Prostate gland (tissue), 2 donors: ENCODE results near the gene SEMA6B.

ENCODE experiments used
- CTCF ChIP-seq, 4 experiments: fragments of 200-600 bp in 2 of 4; fragments of 450-650 bp in 2 of 4; sonication (generic) in 2 of 4; IDR thresholded peaks; 1 replicate in 3 of 4; 2 replicates in 1 of 4; pipeline ENCODE4 v1.5.1; 2016 to 2019; ENCODE audit warnings: antibody characterized with exemption in 4 of 4, mild to moderate bottlenecking in 2 of 4, moderate library complexity in 2 of 4
- POLR2A ChIP-seq: fragments of 450-650 bp; IDR thresholded peaks from one replicate; pipeline ENCODE4 v1.6.1; 2016; ENCODE audit warnings: antibody characterized with exemption, mild to moderate bottlenecking
- POLR2AphosphoS5 ChIP-seq: sonication (generic); formaldehyde crosslinking; IDR thresholded peaks from one replicate; pipeline ENCODE4 v1.6.1; 2017; ENCODE audit warnings: antibody characterized with exemption

- TF ChIP-seq POLR2A (no peak), CTCF (IDR thresholded peaks at IDR 0.05) (no peak), POLR2AphosphoS5 (no peak)
Observed at GRCh38 chr19:4550018-4550417, 9.5 kb downstream of the SEMA6B start.
